NT2/D1 (cell line): Measurements from ENCODE around the gene VENTX.

ENCODE experiments used
- SUZ12 ChIP-seq: IDR thresholded peaks from 2 replicates; pipeline ENCODE4 v1.6.1; 2011; ENCODE audit not compliant: insufficient read length, insufficient read depth; ENCODE audit errors: extremely low read depth
- YY1 ChIP-seq: IDR thresholded peaks from 2 replicates; pipeline ENCODE4 v1.6.1; 2011; ENCODE audit not compliant: insufficient read length, insufficient read depth
- ZNF274 ChIP-seq: IDR thresholded peaks from 2 replicates; pipeline ENCODE4 v1.6.1; 2011; ENCODE audit warnings: mild to moderate bottlenecking, low read depth, low read length

GRCh38 chr10:133207627-133208026, 30.0 kb upstream of the VENTX start:
- no peak for TF ChIP-seq YY1
- no peak for TF ChIP-seq ZNF274
- TF ChIP-seq SUZ12 = no peak
